Fibroblast of pulmonary artery (primary cell): ENCODE data around the gene ZDHHC14.

Experiments
- DNase-seq: peaks from one replicate; pipeline ENCODE4 v3.0.0-alpha.2; 2010; ENCODE audit warnings: low read depth
- H3K4me3 ChIP-seq: replicated peaks from 2 replicates; pipeline ENCODE4 v1.5.1; 2011; ENCODE audit warnings: low read depth, mild to moderate bottlenecking, control low read depth, low read length, moderate library complexity
- TF ChIP-seq, protein P1 (sequence below): IDR thresholded peaks from 2 replicates; pipeline ENCODE4 v1.5.1; 2011; ENCODE audit warnings: mild to moderate bottlenecking, control low read depth, low read length, inconsistent platforms; ENCODE audit errors: missing control alignments

ZDHHC14 gene

DNA sequence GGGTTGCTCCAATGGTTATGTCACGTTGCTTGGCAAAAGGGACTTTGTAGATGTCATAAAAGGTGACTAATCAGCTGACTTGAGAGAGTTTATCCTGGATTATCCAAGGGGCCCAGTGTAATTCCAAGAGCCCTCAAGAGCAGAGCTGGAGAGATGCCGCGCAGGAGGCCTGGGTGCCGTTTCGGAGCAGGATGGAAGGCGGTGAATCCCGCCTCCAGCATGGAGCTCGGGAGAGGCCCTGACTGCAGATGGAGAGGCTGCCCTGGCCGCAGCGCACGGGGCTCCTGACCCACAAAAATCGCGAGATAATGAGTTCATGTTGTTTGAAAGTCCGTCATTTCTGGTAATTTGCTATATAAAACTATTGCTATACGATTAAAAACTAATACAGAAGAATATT, 219.8 kb downstream of the ZDHHC14 start:
- TF ChIP-seq, protein P1, sequence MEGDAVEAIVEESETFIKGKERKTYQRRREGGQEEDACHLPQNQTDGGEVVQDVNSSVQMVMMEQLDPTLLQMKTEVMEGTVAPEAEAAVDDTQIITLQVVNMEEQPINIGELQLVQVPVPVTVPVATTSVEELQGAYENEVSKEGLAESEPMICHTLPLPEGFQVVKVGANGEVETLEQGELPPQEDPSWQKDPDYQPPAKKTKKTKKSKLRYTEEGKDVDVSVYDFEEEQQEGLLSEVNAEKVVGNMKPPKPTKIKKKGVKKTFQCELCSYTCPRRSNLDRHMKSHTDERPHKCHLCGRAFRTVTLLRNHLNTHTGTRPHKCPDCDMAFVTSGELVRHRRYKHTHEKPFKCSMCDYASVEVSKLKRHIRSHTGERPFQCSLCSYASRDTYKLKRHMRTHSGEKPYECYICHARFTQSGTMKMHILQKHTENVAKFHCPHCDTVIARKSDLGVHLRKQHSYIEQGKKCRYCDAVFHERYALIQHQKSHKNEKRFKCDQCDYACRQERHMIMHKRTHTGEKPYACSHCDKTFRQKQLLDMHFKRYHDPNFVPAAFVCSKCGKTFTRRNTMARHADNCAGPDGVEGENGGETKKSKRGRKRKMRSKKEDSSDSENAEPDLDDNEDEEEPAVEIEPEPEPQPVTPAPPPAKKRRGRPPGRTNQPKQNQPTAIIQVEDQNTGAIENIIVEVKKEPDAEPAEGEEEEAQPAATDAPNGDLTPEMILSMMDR = no peak
- no peak overlapping the region for H3K4me3 ChIP-seq
- no peak for DNase-seq

GRCh38 chr6:157602521-157603295, 221.7 kb downstream of the ZDHHC14 start:
- DNase-seq = no peak
- no peak overlapping the region for H3K4me3 ChIP-seq
- TF ChIP-seq, protein P1 = no peak

DNA sequence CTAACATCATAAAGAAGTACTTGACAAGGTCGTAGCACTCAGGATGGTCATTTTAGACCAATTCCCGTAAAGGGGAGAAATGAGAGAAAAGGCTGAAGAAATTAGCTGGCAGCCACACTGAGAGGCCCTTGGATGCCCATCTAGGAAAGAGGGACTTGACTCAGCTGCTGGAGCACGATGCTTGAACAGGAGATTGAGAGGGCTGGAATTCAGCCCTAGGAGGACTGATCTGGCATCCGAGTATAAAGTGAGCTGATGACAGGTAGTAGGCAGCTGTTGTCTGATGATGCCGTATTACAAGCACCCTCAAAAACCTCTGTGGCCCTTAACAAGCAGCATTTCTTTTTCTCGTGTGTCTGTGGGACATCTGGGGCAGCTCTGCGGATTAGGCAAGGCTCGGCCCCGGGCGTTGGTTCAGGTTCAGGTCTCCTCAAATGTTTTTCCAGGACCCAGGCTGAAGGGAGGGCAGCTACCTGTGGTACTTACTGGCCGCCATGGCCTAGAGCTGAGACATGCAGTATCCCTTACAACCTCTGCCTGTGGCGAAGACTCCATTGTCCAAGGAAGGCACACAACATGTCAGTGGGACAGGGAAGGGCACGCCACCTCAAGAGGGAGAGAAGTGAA, 222.4 kb downstream of the ZDHHC14 start:
- DNase-seq = no peak
- TF ChIP-seq, protein P1 = no peak

DNA sequence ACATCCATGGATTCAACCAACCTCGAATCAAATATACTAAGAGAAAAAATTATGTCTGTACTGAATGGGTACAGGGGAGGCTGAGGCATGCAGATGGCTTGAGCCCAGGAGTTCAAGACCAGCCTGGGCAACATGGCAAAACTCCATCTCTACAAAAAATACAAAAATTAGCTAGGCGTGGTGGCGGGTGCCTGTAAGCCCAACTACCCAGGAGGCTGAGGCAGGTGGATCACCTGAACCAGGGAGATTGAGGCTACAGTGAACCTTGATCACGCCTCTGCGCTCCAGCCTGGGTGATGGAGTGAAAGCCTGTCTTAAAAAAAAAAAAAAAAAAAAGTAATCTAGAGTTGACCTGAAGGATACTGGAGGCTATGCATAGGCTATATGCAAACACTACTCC, 223.0 kb downstream of the ZDHHC14 start:
- DNase-seq = no peak
- TF ChIP-seq, protein P1 = no peak
- H3K4me3 ChIP-seq = no peak overlapping the region

More for the DNA sequence above, 222.4 kb downstream of the ZDHHC14 start:
- no peak overlapping the region for H3K4me3 ChIP-seq

- TF ChIP-seq, protein P1 = no peak
- no peak for DNase-seq
- H3K4me3 ChIP-seq = no peak overlapping the region
Measured at GRCh38 chr6:157604816-157605215, 223.8 kb downstream of the ZDHHC14 start.

- DNase-seq = no peak
- TF ChIP-seq, protein P1 = no peak
Measured at GRCh38 chr6:157605484-157605883, 224.5 kb downstream of the ZDHHC14 start.

More at GRCh38 chr6:157605484-157605883, 224.5 kb downstream of the ZDHHC14 start:
- no peak overlapping the region for H3K4me3 ChIP-seq
